BLaER1 (cell line): Measurements from ENCODE around the gene ACP4.
A peak's percentile ranks its signal among the peaks of the same experiment; 100 is the strongest.
"Not testable (repeated sequence)": the region's sequence is repeated elsewhere in the genome, so short reads cannot be mapped to it uniquely, and the experiment has no call there.

Experiments used
- H3K27ac ChIP-seq: shearing (Covaris generic); formaldehyde crosslinking; 2 replicates; pipeline ENCODE4 v1.8.1; 2022
- H3K27me3 ChIP-seq: shearing (Covaris generic); formaldehyde crosslinking; 2 replicates; pipeline ENCODE4 v1.8.1; 2022
- H3K36me3 ChIP-seq: shearing (Covaris generic); formaldehyde crosslinking; 2 replicates; pipeline ENCODE4 v1.8.1; 2022
- H3K4me1 ChIP-seq: shearing (Covaris generic); formaldehyde crosslinking; 2 replicates; pipeline ENCODE4 v1.8.1; 2022
- H3K4me2 ChIP-seq: shearing (Covaris generic); formaldehyde crosslinking; 2 replicates; pipeline ENCODE4 v1.8.1; 2022
- H3K4me3 ChIP-seq: shearing (Covaris generic); formaldehyde crosslinking; 2 replicates; pipeline ENCODE4 v1.8.1; 2022
- H3K9ac ChIP-seq: shearing (Covaris generic); formaldehyde crosslinking; 2 replicates; pipeline ENCODE4 v1.8.1; 2022
- H3K9me3 ChIP-seq: shearing (Covaris generic); formaldehyde crosslinking; 2 replicates; pipeline ENCODE4 v1.8.1; 2022
- H4K20me1 ChIP-seq: shearing (Covaris generic); formaldehyde crosslinking; 2 replicates; pipeline ENCODE4 v1.8.1; 2022
- Cebpa-rat ChIP-seq: shearing (Covaris generic); IDR thresholded peaks from 2 replicates; pipeline ENCODE4 v1.8.1; 2022

The ACP4 gene, protein sequence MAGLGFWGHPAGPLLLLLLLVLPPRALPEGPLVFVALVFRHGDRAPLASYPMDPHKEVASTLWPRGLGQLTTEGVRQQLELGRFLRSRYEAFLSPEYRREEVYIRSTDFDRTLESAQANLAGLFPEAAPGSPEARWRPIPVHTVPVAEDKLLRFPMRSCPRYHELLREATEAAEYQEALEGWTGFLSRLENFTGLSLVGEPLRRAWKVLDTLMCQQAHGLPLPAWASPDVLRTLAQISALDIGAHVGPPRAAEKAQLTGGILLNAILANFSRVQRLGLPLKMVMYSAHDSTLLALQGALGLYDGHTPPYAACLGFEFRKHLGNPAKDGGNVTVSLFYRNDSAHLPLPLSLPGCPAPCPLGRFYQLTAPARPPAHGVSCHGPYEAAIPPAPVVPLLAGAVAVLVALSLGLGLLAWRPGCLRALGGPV

DNA sequence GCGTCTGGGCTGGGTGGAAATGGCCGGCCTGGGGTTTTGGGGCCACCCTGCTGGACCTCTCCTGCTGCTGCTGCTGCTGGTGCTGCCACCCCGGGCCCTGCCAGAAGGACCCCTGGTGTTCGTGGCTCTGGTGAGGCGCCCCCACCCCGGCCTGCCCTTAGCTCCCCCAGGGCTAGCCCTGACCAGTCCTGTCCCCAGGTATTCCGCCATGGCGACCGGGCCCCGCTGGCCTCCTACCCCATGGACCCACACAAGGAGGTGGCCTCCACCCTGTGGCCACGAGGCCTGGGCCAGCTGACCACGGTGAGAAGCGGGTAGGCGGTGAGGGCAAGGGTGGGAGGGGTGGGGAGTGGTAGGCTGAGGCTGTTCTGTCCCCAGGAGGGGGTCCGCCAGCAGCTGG lies at the start of gene ACP4:
Gene ACP4, plus strand, starts transcription at position 20 of the 400 bp plus-strand sequence. Its CDS starts 0 bp downstream, at position 20.
- H3K9ac ChIP-seq, result no peak within 1 kb of the TSS
- H3K4me3 ChIP-seq, result no peak within 1 kb of the TSS
- TF ChIP-seq Cebpa-rat, result no peak
- H3K9me3 ChIP-seq, result no peaks in the 10 kb centered on the region
- no peak within 1 kb of the TSS for H3K4me2 ChIP-seq
- H4K20me1 ChIP-seq, result peaks cover 20% of the 10 kb centered on the region
- peaks cover 20% of the 10 kb centered on the region for H3K4me1 ChIP-seq
- no peak within 1 kb of the TSS for H3K27ac ChIP-seq
- no peaks in the 10 kb centered on the region for H3K27me3 ChIP-seq
- peaks cover 6% of the 10 kb centered on the region; the same call in 1 of the 2 replicates for H3K36me3 ChIP-seq

DNA sequence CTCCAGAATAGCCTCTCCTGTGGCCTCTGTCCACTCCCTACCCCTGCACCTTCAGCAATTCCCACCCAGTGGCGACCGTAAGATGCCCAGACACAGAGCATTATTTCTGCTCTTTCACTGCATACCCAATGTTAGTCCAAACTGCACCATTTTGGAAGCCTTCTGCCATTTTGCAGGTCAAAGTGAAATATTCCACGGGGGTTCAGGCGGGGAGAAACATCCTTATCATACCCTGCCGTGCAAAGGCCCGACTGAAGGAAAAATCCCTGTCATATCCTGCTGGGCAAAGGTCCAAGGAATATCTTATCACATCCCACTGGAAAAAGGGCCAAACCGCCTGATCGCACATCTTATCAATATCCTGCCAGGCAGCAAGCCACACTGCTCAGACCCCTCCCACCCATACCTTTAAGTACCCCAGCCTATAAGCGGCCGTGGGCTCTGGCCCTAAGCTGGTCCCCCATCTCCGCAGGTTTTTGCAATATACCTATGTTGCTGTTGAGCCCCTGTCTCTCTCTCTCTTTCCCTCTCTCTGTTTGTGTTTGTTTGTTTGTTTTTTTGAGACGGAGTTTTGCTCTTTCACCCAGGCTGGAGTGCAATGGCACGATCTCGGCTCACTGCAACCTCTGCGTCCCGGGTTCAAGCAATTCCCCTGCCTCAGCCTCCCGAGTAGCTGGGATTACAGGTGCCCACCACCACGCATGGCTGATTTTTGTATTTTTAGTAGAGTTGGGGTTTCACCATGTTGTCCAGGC lies 48.9 kb upstream of the ACP4 start:
- Histone ChIP-seq H3K36me3 (no peaks in the 10 kb centered on the region), H3K4me1 (peaks cover 20% of the 10 kb centered on the region), H3K4me3 (no peak overlapping the region), H3K27me3 (no peaks in the 10 kb centered on the region), H3K4me2 (no peak overlapping the region), H3K9ac (no peak overlapping the region), H3K9me3 (no peaks in the 10 kb centered on the region), H3K27ac (no peak overlapping the region), H4K20me1 (no peaks in the 10 kb centered on the region)
- no peak for TF ChIP-seq Cebpa-rat

DNA sequence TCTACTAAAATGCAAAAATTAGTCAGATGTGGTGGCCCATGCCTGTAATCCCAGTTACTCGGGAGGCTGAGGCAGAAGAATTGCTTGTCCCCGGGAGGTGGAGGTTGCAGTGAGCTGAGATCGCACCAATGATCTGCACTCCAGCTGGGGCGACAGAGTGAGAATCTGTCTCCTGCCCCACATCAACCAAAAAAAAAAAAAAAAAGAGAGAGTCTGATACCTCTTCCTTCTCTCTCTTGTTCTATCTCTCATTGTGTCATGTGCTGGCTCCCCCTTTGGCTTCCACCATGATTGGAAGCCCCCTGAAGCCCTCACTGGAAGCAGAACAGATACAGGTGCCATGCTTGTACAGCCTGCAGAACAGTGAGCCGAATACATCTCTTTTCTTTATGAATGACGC lies 46.7 kb upstream of the ACP4 start:
- Histone ChIP-seq H3K4me2 (no peak overlapping the region), H3K27me3 (no peaks in the 10 kb centered on the region), H4K20me1 (no peaks in the 10 kb centered on the region), H3K36me3 (no peaks in the 10 kb centered on the region), H3K9me3 (no peaks in the 10 kb centered on the region), H3K4me1 (peaks cover 16% of the 10 kb centered on the region), H3K27ac (no peak overlapping the region), H3K4me3 (no peak overlapping the region), H3K9ac (no peak overlapping the region)
- no peak for TF ChIP-seq Cebpa-rat

DNA sequence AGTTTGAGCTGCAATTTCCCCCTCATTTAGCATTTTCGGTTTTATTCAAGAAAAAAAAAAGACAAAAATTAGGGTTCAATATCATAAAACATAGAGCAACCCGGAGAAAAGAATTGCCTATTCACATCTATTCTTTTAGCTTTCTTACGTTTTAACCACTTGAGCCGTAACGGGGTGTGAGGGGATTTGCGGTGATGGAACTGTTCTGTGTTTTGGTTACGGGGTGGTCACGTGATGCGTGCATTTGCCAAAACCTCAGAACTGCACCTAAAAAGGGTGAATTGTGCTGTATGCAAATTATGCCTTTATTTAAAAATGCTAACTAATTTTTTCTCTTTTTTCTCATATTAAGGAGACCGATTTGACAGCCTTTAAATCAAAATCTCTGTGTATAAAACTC lies 45.0 kb upstream of the ACP4 start:
- Histone ChIP-seq H4K20me1 (no peaks in the 10 kb centered on the region), H3K36me3 (no peaks in the 10 kb centered on the region), H3K9me3 (no peaks in the 10 kb centered on the region), H3K9ac (no peak overlapping the region), H3K4me3 (no peak overlapping the region), H3K27me3 (no peaks in the 10 kb centered on the region), H3K4me2 (no peak overlapping the region), H3K4me1 (peaks cover 16% of the 10 kb centered on the region), H3K27ac (no peak overlapping the region)
- no peak for TF ChIP-seq Cebpa-rat

DNA sequence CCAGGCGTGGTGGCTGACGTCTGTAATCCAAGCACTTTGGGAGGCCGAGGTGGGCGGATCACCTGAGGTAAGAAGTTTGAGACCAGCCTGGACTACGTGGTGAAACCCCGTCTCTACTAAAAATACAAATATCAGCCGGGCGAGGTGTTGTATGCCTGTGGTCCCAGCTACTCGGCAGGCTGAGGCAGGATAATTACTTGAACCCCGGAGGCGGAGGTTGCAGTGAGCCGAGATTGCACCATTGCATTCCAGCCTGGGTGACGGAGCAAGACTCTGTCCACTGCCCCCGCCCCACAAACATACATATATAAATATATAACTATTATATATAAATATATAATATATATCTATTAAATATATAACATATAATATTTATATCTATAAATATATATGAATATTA lies 43.1 kb upstream of the ACP4 start:
- not testable (repeated sequence) for H3K27ac ChIP-seq, H3K4me2 ChIP-seq, H3K9me3 ChIP-seq, H3K27me3 ChIP-seq, H3K36me3 ChIP-seq, H4K20me1 ChIP-seq, H3K4me3 ChIP-seq, H3K9ac ChIP-seq
- H3K4me1 ChIP-seq, result peaks cover 21% of the 10 kb centered on the region

DNA sequence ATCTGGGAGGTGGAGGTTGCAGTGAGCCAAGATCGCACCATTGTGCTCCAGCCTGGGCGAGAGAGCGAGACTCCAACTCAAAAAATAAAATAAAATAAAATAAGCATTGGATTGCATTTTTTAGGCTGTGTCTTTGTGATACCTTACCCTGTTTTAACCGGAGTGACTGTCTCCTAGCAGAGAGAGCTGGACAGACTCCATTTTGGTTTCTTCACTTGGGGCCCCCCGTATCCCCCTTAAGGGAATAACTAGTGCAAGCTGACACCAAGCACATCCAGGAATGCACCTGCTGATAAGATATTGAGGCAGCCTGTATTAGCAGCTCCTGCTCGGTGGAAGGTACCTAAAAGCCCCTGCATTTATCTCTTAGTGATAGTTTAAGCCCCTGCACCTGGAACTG lies 40.7 kb upstream of the ACP4 start:
- Histone ChIP-seq H4K20me1 (no peaks in the 10 kb centered on the region), H3K9me3 (no peaks in the 10 kb centered on the region), H3K4me1 (peaks cover 21% of the 10 kb centered on the region), H3K27ac (no peak overlapping the region), H3K4me3 (no peak overlapping the region), H3K9ac (no peak overlapping the region), H3K4me2 (peak overlapping the region; percentile 61), H3K27me3 (no peaks in the 10 kb centered on the region), H3K36me3 (no peaks in the 10 kb centered on the region)
- TF ChIP-seq Cebpa-rat, result no peak

DNA sequence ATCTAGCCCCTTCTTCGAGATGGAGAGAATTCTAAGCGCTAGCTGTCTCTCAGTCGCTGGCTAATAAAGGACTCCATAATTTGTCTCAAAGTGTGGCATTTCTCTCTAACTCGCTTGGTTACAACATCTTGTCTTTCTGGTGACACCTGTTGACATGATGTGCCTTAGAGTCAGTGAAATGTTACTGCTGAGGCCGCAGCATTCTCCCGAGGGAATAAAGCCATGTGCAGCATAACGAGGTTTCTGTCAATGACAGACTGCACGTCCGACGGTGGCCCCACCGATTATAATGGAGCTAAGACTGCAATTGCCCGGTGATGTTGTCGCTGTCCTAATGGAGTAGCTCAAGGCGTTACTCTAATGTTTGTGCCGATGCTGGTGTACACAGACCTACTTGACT lies 40.2 kb upstream of the ACP4 start:
- no peak overlapping the region for H3K9ac ChIP-seq
- H3K4me3 ChIP-seq, result no peak overlapping the region
- H3K4me2 ChIP-seq, result peak overlapping the region; percentile 61
- H3K27ac ChIP-seq, result no peak overlapping the region
- H3K36me3 ChIP-seq, result no peaks in the 10 kb centered on the region
- H3K9me3 ChIP-seq, result no peaks in the 10 kb centered on the region
- H3K4me1 ChIP-seq, result peaks cover 21% of the 10 kb centered on the region
- no peaks in the 10 kb centered on the region for H3K27me3 ChIP-seq
- TF ChIP-seq Cebpa-rat, result 0 out of 2 replicates have a peak, but pooled peaks have one; percentile 11
- no peaks in the 10 kb centered on the region for H4K20me1 ChIP-seq

DNA sequence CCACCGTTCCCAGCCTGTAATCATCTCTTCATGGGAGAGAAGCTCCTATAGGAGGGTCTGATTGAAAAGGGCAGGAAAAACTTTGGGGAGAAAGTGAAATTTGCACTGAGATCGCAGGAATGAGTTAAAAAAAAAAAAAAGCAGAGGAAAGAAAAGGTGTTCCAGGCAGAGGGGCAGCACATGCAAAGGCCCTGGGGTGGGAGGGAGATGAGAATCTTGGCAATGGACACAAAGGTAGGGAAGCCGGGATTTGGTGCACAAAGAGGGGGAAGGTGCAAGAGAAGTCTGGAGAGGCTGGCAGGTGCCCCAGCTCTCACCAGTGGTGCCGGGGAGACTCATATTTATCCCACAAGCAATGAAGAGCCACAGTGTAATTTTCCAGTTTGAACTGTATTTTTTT lies 36.3 kb upstream of the ACP4 start:
- Histone ChIP-seq H3K36me3 (no peaks in the 10 kb centered on the region), H3K27me3 (no peaks in the 10 kb centered on the region), H3K9ac (no peak overlapping the region), H3K27ac (no peak overlapping the region), H3K4me3 (no peak overlapping the region), H4K20me1 (no peaks in the 10 kb centered on the region), H3K4me1 (peaks cover 18% of the 10 kb centered on the region), H3K9me3 (no peaks in the 10 kb centered on the region), H3K4me2 (no peak overlapping the region)
- TF ChIP-seq Cebpa-rat, result no peak

DNA sequence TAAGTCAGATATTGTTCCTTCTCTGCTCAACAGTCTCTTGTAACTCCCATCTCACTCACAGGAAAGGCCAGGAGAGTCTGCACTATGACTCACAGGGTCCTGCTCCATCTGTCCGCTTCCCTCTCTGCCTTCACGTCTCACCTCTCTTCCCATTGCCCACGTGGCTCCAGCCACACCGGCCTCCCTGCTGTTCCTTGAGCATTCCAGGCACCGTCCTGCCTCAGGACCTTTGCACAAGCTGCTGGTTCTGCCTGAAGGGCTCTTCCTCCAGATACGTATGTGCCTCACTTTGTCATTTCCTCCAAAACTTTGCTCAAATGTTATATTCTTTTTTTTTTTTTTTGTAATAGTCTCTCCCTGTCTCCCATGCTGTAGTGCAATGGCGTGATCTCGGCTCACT lies 34.0 kb upstream of the ACP4 start:
- not testable (repeated sequence) for H3K4me2 ChIP-seq, H3K9ac ChIP-seq, H3K4me3 ChIP-seq, H3K27ac ChIP-seq, H4K20me1 ChIP-seq, H3K4me1 ChIP-seq, H3K27me3 ChIP-seq, H3K9me3 ChIP-seq, H3K36me3 ChIP-seq

DNA sequence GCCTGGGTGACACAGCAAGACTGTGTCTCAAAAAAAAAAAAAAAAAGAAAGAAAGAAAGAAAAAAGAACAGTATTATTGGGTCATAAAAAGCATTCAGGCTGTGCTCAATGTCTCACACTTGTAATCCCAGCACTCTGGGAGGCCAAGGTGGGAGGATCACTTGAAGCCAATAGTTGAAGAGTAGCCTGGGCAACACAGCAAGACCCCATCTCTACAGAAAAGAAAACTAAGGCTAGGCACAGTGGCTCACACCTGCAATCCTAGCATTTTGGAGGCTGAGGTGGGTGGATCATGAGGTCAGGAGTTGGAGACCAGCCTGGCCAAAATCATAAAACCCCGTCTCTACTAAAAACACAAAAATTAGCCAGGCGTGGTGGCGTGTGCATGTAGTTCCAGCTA lies 32.6 kb upstream of the ACP4 start:
- H3K4me3 ChIP-seq, H3K27me3 ChIP-seq, H3K4me2 ChIP-seq, H3K4me1 ChIP-seq, H3K36me3 ChIP-seq, H4K20me1 ChIP-seq, H3K9ac ChIP-seq, H3K9me3 ChIP-seq, H3K27ac ChIP-seq: not testable (repeated sequence)

DNA sequence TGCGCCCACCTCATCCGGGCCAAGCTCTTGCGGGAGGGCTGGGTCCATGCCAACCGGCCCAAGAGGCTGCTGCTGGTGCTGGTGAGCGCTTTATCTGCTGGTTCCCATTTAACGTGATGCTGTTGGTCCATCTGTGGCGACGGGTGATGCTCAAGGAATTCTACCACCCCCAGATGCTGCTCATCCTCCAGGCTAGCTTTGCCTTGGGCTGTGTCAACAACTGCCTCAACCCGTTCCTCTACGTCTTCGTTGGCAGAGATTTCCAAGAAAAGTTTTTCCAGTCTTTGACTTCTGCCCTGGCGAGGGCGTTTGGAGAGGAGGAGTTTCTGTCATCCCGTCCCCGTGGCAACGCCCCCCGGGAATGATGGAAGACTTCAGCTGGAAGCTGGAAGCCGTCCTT lies 31.1 kb upstream of the ACP4 start:
- H3K9me3 ChIP-seq, result not testable (repeated sequence)

More for the DNA sequence above, 31.1 kb upstream of the ACP4 start:
- H3K36me3 ChIP-seq, H3K4me1 ChIP-seq, H4K20me1 ChIP-seq, H3K4me2 ChIP-seq, H3K27ac ChIP-seq, H3K4me3 ChIP-seq, H3K9ac ChIP-seq, H3K27me3 ChIP-seq: not testable (repeated sequence)
